Ovary (tissue), 9 donors: ENCODE results near the gene AHRR. TPM values are rescaled to one million over a fixed set of nuclear protein-coding genes. Genes with fewer than 3 reads are reported as not detected.
A peak's percentile ranks its signal among the peaks of the same experiment; 100 is the strongest.

ENCODE experiments used
- DNase-seq, 5 donors: peaks; one replicate each; pipeline ENCODE4 v3.0.0-alpha.2; 2019 to 2020
- H3K27ac ChIP-seq, 2 donors: fragments of 200-600 bp; one replicate each; pipeline versions ENCODE4 v1.5.1 to v1.8.0; 2019 to 2022
- H3K27me3 ChIP-seq: fragments of 200-600 bp; one replicate; pipeline ENCODE4 v1.8.0; 2022
- H3K36me3 ChIP-seq: fragments of 200-600 bp; sonication (generic); one replicate; pipeline ENCODE4 v1.5.1; 2019
- H3K4me1 ChIP-seq: one replicate; pipeline ENCODE4 v1.8.1; 2013; ENCODE audit warnings: mild to moderate bottlenecking, moderate library complexity; ENCODE audit not compliant: insufficient read depth
- H3K4me3 ChIP-seq: fragments of 200-600 bp; sonication (generic); one replicate; pipeline ENCODE4 v1.5.1; 2017
- H3K9me3 ChIP-seq, 2 donors: fragments of 200-600 bp in 1 of 2; sonication (generic) in 1 of 2; one replicate each; pipeline versions ENCODE4 v1.5.1 to v1.8.1; 2013 to 2019; ENCODE audit warnings: mild to moderate bottlenecking in 1 of 2, moderate library complexity in 1 of 2
- CTCF ChIP-seq, 3 donors: fragments of 450-650 bp in 2 of 3; fragments of 200-600 bp in 1 of 3; IDR thresholded peaks; one replicate each; pipeline versions ENCODE4 v1.5.1 to v1.8.0; 2016 to 2022; ENCODE audit warnings: antibody characterized with exemption in 3 of 3, mild to moderate bottlenecking in 1 of 3
- EP300 ChIP-seq: sonication (generic); formaldehyde crosslinking; IDR thresholded peaks from one replicate; pipeline ENCODE4 v1.6.1; 2017; ENCODE audit warnings: antibody characterized with exemption
- POLR2A ChIP-seq: fragments of 450-650 bp; IDR thresholded peaks from one replicate; pipeline ENCODE4 v1.6.1; 2017; ENCODE audit warnings: antibody characterized with exemption, mild to moderate bottlenecking, moderate library complexity
- WGBS, 3 donors: extraction: QIAGEN DNeasy Blood & Tissue Kit in 1 of 3; methylation state at CpG; one replicate each; pipeline versions ENCODE4 v1.1.5 to v1.1.7; 2013 to 2017; 5-methylcytosine and 5-hydroxymethylcytosine counted together
- intact Hi-C, 4 donors: fragments of 100-400 bp; cut with DNase I; formaldehyde crosslinking; loops; one replicate each; pipeline versions ENCODE4 v1.11.0 to v1.15.1; 2022 to 2023
- polyA plus RNA-seq, 2 donors: library from polyadenylated mRNA; stranded (reverse); fragments of 200-250 nt in 1 of 2; fragments of 350-450 nt in 1 of 2; fragmentation: Illumina TruSeq in 1 of 2; extraction: RNeasy Lipid Tissue Mini Kit (QIAGEN cat#74804) in 1 of 2; gene quantifications; one replicate each; pipeline ENCODE4 v1.2.3, GENCODE V29; 2013 to 2014
- total RNA-seq, 7 donors: library from RNA; depleted of rRNA in 2 of 7; stranded (reverse); fragments of >200 nt in 2 of 7; fragmentation: NEBNext Ultra II Directional in 3 of 7; extraction: Animal tissue kit (Norgen Biotek cat#: 25700) in 3 of 7; gene quantifications; one replicate each; pipeline versions ENCODE4 v1.1.0 to v1.2.4, GENCODE V29; 2016 to 2023
- donor health status: DM: no; HTN: no; CAD: no; lungs with moderate emphysema.
- donor health status: DM: no; HTN: no; CAD: no.
- donor health status: Bipolar disorder and iron deficiency.
- donor health status: DM: yes; HTN: yes; CAD: no.
- donor health status: DM: no; HTN: no; CAD: no.
- donor health status: DM: yes; HTN: yes; CAD: no.

AHRR gene
- total and polyA plus RNA-seq, 9 donors: 0.72 to 14.9 (median 2.0) TPM

DNA sequence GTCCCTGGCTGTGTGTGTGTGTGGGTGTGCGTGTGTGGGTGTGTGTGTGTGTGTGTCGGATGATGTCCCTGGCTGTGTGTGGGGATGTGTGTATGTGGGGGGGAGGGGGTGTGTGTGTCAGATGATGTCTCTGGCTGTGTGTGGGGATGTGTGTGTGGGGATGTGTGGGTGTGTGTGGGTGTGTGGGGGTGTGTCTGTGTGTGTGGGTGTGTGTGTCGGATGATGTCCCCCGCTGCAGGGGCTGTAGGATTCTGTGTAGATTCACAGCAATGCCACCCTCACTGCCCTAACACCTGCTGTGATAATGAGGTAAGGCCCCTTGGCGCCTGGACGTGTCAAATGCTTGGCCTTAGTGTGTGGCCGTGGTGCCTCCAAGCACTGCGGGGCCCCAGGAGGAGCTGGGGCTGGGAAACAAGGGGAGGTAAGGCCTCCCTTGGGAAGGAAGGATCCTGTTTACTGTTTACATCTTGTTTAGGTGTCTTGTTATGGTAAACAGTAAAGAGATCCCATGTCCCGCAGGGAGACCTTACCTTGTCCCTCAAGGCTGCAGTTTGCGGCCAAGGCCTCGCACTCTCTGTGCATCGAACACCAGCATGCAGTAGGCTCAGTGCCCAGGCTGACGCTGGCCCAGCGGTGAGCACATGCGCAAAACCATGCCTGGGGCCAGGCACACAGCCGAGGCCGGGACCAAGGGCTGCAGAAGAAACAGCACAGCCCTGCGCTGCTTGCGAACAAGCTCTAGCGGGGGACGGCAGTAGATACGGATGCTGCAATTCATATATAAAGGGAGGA lies 24.1 kb downstream of the AHRR start:
- TF ChIP-seq POLR2A (no peak), CTCF (IDR thresholded peaks at IDR 0.05) (no peak), EP300 (no peak)
- WGBS, 3 donors: 37 to 52% (median 49%) methylated on average over 22 of the region's 22 CpGs

GRCh38 chr5:346229-346935 lies 24.9 kb downstream of the AHRR start:
- DNase-seq: no peak
- Histone ChIP-seq H3K4me1 (no peaks in the 10 kb centered on the region), H3K36me3 (no peaks in the 10 kb centered on the region), H3K4me3 (no peak overlapping the region), H3K9me3 (no peaks in the 10 kb centered on the region), H3K27me3 (no peaks in the 10 kb centered on the region), H3K27ac (no peak overlapping the region)
- intact Hi-C loops: no loop called here
- TF ChIP-seq EP300 (no peak), POLR2A (no peak), CTCF (IDR thresholded peaks at IDR 0.05) (no peak)
- WGBS, 3 donors: 73 to 75% (median 75%) methylated on average over 24 of the region's 24 CpGs

More for the DNA sequence above, 24.1 kb downstream of the AHRR start:
- intact Hi-C loops: no loop called here
- no peak overlapping the region for H3K4me3 ChIP-seq
- H3K36me3 ChIP-seq: no peaks in the 10 kb centered on the region
- no peaks in the 10 kb centered on the region for H3K4me1 ChIP-seq
- no peak overlapping the region for H3K27ac ChIP-seq
- H3K9me3 ChIP-seq: no peaks in the 10 kb centered on the region
- no peaks in the 10 kb centered on the region for H3K27me3 ChIP-seq
- DNase-seq: peak; percentile 46 to 69 (median 60)

GRCh38 chr5:347712-348284 lies 26.3 kb downstream of the AHRR start:
- intact Hi-C loops: no loop called here
- Histone ChIP-seq H3K36me3 (no peaks in the 10 kb centered on the region), H3K9me3 (no peaks in the 10 kb centered on the region), H3K4me3 (no peak overlapping the region), H3K27me3 (no peaks in the 10 kb centered on the region), H3K4me1 (no peaks in the 10 kb centered on the region), H3K27ac (no peak overlapping the region)
- no peak for TF ChIP-seq EP300
- no peak for TF ChIP-seq CTCF (IDR thresholded peaks at IDR 0.05)
- TF ChIP-seq POLR2A: no peak
- no peak for DNase-seq
- 88 to 91% (median 90%) methylated on average over 10 of the region's 10 CpGs for WGBS, 3 donors

- Histone ChIP-seq H3K4me3 (no peak overlapping the region), H3K27me3 (no peaks in the 10 kb centered on the region), H3K36me3 (no peaks in the 10 kb centered on the region), H3K4me1 (no peaks in the 10 kb centered on the region), H3K27ac (no peak overlapping the region), H3K9me3 (no peaks in the 10 kb centered on the region)
- intact Hi-C loops: no loop called here
- TF ChIP-seq CTCF (IDR thresholded peaks at IDR 0.05) (no peak), POLR2A (no peak), EP300 (no peak)
- 86 to 90% (median 86%) methylated on average over 5 of the region's 5 CpGs for WGBS, 3 donors
- no peak for DNase-seq
These were observed 27.2 kb downstream of the AHRR start for GRCh38 chr5:348726-349125.
